Mucosa of rectum (tissue), 2 donors: ENCODE data around the gene PITPNM3.

ENCODE experiments used
- H3K27ac ChIP-seq, 2 donors: one replicate each; pipeline ENCODE4 v1.7.0; 2013; ENCODE audit warnings: inconsistent platforms in 2 of 2, low read depth in 2 of 2, low read length in 2 of 2
- H3K27me3 ChIP-seq, 2 donors: one replicate each; pipeline ENCODE4 v1.7.0; 2013; ENCODE audit warnings: low read length in 2 of 2; ENCODE audit not compliant: control insufficient read depth in 2 of 2, insufficient read depth in 2 of 2
- H3K36me3 ChIP-seq, 2 donors: one replicate each; pipeline ENCODE4 v1.7.0; 2013; ENCODE audit warnings: low read length in 2 of 2; ENCODE audit not compliant: control insufficient read depth in 2 of 2, insufficient read depth in 2 of 2
- H3K4me1 ChIP-seq, 2 donors: one replicate each; pipeline ENCODE4 v1.7.0; 2013; ENCODE audit warnings: low read length in 2 of 2, mild to moderate bottlenecking in 1 of 2; ENCODE audit not compliant: control insufficient read depth in 2 of 2, insufficient read depth in 2 of 2
- H3K4me3 ChIP-seq, 2 donors: one replicate each; pipeline ENCODE4 v1.7.0; 2013; ENCODE audit warnings: low read length in 2 of 2
- H3K9ac ChIP-seq, 2 donors: one replicate each; pipeline ENCODE4 v1.7.0; 2013; ENCODE audit warnings: low read length in 2 of 2, low read depth in 1 of 2, mild to moderate bottlenecking in 1 of 2
- H3K9me3 ChIP-seq, 2 donors: one replicate each; pipeline ENCODE4 v1.7.0; 2013; ENCODE audit warnings: low read length in 2 of 2; ENCODE audit not compliant: control insufficient read depth in 2 of 2
- donor health status: healthy.
- donor health status: Normal muscosa, but diverticular disease.

Gene PITPNM3

DNA sequence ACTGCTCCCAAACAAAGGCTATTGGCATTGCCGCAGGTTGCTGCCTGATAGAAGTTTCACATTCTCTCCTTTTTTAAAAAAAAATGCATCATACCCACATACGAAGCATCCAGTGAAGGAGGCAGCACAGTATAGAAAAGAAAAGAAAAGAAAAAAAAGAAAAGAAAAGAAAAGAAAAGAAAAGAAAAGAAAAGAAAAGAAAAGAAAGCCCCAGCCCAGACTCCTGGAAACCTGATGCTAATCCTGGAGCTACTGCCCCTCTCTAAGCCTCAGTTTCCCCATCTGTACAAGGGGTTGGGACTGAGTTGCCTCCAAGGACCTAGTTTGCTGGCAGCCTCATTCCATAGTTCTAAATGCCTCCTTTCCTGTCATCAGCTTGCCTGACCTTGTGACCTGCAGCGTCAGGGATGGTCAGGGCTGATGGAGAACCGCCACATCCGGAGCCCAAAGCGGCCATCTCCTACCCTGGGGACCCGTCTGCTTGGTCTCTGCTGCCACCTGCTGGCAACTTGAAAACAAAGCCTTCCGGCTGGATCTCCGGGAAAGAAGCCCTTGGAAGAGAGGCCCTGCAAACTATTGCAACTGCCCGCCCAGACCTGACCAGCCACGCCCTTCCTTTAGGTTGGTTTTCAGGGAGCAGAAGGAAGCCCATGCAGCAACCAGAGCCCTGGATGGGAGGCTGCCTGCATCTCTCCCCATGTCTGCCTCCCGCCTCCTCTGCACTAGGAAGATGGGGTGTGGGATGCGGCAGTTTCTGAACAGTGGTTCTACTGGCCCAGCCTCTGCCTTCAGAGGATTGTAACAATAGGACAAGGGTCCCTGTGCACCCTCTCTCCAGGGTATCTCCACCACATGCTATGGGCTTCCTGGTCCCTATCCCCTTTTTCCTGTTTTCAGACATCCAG, 134.4 kb downstream of the PITPNM3 start:
- Histone ChIP-seq H3K9me3 (no peaks in the 10 kb centered on the region), H3K27ac (no peak overlapping the region), H3K9ac (no peak overlapping the region), H3K4me1 (no peaks in the 10 kb centered on the region), H3K27me3 (peaks cover 3 to 8% of the 10 kb centered on the region in 2 donors), H3K36me3 (no peaks in the 10 kb centered on the region), H3K4me3 (no peak overlapping the region)

DNA sequence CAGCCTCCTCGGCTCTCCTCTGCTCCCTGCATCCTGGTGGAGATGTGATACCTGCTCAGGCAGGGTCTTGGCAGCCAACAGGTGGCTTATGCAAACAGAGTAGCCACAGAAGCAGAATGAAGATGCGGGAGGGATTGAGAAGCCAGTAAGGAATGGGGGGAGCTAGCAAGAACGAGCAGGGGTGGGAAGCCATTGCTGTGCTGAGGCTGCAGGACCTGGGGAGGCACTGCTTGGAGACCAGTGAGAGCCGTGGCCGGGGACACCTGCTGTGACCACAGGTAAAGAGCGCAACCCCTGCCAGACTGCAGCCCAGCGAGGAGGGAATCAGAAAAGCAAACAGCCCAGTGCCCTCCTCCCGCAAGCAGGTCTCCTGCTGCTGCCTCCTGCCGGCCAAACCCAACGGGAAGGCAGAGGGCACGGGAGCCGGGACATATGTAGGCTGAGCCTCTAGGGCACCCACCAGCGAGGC, 136.1 kb downstream of the PITPNM3 start:
- Histone ChIP-seq H3K4me3 (no peak overlapping the region), H3K4me1 (no peaks in the 10 kb centered on the region), H3K9ac (no peak overlapping the region), H3K27ac (no peak overlapping the region), H3K27me3 (peaks cover 3 to 8% of the 10 kb centered on the region in 2 donors), H3K36me3 (no peaks in the 10 kb centered on the region), H3K9me3 (no peaks in the 10 kb centered on the region)

- peaks cover 5 to 9% of the 10 kb centered on the region in 2 donors for H3K27me3 ChIP-seq
- no peaks in the 10 kb centered on the region for H3K36me3 ChIP-seq
- no peak overlapping the region for H3K9ac ChIP-seq
- no peak overlapping the region for H3K27ac ChIP-seq
- no peak overlapping the region for H3K4me3 ChIP-seq
- no peaks in the 10 kb centered on the region for H3K9me3 ChIP-seq
- H3K4me1 ChIP-seq = no peaks in the 10 kb centered on the region
These were observed 140.7 kb downstream of the PITPNM3 start for GRCh38 chr17:6415616-6416015.

DNA sequence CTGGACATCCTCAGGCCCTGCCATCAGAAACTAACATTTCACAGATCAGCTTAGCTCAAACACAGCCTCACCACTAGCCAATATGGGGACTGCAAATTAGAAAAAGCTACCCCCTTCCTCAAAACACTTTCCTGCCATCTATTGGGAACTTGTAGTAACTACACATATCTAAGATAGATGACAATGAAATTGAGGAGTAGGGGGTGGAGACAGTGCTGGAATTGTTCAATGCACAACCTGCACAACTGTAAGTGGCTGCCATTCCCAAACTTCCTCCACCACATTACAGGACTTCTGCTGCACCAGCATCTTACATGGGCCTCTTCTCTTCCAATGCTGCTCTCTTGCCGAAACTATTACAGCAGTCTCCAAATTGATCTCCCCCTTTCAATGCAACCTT, 143.3 kb downstream of the PITPNM3 start:
- Histone ChIP-seq H3K36me3 (no peaks in the 10 kb centered on the region), H3K4me3 (no peak overlapping the region), H3K27me3 (peaks cover 1 to 4% of the 10 kb centered on the region in 2 donors), H3K9me3 (no peaks in the 10 kb centered on the region), H3K27ac (no peak overlapping the region), H3K4me1 (no peaks in the 10 kb centered on the region), H3K9ac (no peak overlapping the region)

DNA sequence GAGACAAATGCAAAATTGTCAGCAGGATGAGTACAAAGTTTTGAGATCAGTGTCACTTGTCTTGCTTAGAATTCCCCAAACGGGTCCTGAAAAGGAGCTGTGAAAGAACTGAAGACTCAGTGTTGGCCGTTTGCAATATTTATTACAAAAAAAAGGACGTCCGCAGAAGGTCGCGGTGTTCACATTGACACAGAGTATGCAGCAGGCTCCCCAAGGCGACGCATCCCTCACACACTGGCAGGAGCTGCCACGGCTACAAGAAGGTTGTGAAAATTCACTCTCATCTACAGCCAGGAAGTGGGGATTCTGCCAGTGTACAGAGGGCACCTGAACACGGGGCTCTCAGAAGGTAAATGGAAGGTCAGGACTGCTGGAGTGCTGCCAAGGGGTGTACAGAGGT, 147.6 kb downstream of the PITPNM3 start:
- Histone ChIP-seq H3K9ac (no peak overlapping the region), H3K27me3 (peaks cover 0 to 3% of the 10 kb centered on the region in 2 donors), H3K4me1 (no peaks in the 10 kb centered on the region), H3K4me3 (no peak overlapping the region), H3K36me3 (no peaks in the 10 kb centered on the region), H3K27ac (no peak overlapping the region), H3K9me3 (no peaks in the 10 kb centered on the region)

GRCh38 chr17:6408276-6408675, 148.1 kb downstream of the PITPNM3 start:
- Histone ChIP-seq H3K27ac (no peak overlapping the region), H3K36me3 (no peaks in the 10 kb centered on the region), H3K4me1 (no peaks in the 10 kb centered on the region), H3K27me3 (peaks cover 0 to 3% of the 10 kb centered on the region in 2 donors), H3K4me3 (no peak overlapping the region), H3K9me3 (no peaks in the 10 kb centered on the region), H3K9ac (no peak overlapping the region)

GRCh38 chr17:6402258-6402657, 154.1 kb downstream of the PITPNM3 start:
- Histone ChIP-seq H3K27me3 (peaks cover 3 to 6% of the 10 kb centered on the region in 2 donors), H3K36me3 (no peaks in the 10 kb centered on the region)

More at GRCh38 chr17:6402258-6402657, 154.1 kb downstream of the PITPNM3 start:
- no peak overlapping the region for H3K27ac ChIP-seq
- H3K9ac ChIP-seq = no peak overlapping the region
- H3K9me3 ChIP-seq = no peaks in the 10 kb centered on the region
- no peak overlapping the region for H3K4me3 ChIP-seq
- H3K4me1 ChIP-seq = no peaks in the 10 kb centered on the region
